DND-41 (cell line): ENCODE measurements around the gene RAPGEF1.

ENCODE experiments used
- ATAC-seq: fragments of 200-7000 bp; cut with Tn5 transposase; 3 replicates; pipeline ENCODE4 v1.9.1; 2021; ENCODE audit warnings: low read depth; ENCODE audit not compliant: insufficient read depth
- DNase-seq: peaks from one replicate; pipeline ENCODE4 v3.0.0-alpha.2; 2020
- H2AFZ ChIP-seq: 2 replicates; pipeline ENCODE4 v1.6.0; 2012; ENCODE audit warnings: low read depth, low read length
- H3K27ac ChIP-seq: 2 replicates; pipeline ENCODE4 v1.5.1; 2012; ENCODE audit warnings: low read length, inconsistent platforms
- H3K27me3 ChIP-seq: fragments of 200-600 bp; sonication (generic); 2 replicates; pipeline ENCODE4 v1.6.0; 2012; ENCODE audit warnings: low read length, mild to moderate bottlenecking, inconsistent platforms; ENCODE audit not compliant: insufficient read depth, poor library complexity
- H3K36me3 ChIP-seq: 2 replicates; pipeline ENCODE4 v1.5.1; 2012; ENCODE audit warnings: low read length, inconsistent platforms; ENCODE audit not compliant: insufficient read depth
- H3K4me1 ChIP-seq: 2 replicates; pipeline ENCODE4 v1.5.1; 2012; ENCODE audit warnings: mild to moderate bottlenecking, low read length; ENCODE audit not compliant: insufficient read depth
- H3K4me2 ChIP-seq: 2 replicates; pipeline ENCODE4 v1.6.0; 2012; ENCODE audit warnings: mild to moderate bottlenecking, moderate library complexity, low read length, inconsistent platforms; ENCODE audit not compliant: insufficient read depth
- H3K4me3 ChIP-seq, 2 experiments: fragments of 200-600 bp in 1 of 2; shearing (Covaris generic) in 1 of 2; 2 replicates each; pipeline ENCODE4 v1.5.1; 2012 to 2016; ENCODE audit warnings: inconsistent platforms in 2 of 2, low read length in 2 of 2, mild to moderate bottlenecking in 2 of 2, low read depth in 1 of 2, moderate library complexity in 1 of 2
- H3K79me2 ChIP-seq: 2 replicates; pipeline ENCODE4 v1.6.0; 2012; ENCODE audit warnings: low read length, inconsistent platforms; ENCODE audit not compliant: insufficient read depth
- H3K9ac ChIP-seq: 2 replicates; pipeline ENCODE4 v1.6.0; 2012; ENCODE audit warnings: low read depth, mild to moderate bottlenecking, inconsistent platforms, low read length, moderate library complexity
- H3K9me3 ChIP-seq: 2 replicates; pipeline ENCODE4 v1.5.1; 2012; ENCODE audit warnings: low read length, moderate library complexity, mild to moderate bottlenecking, inconsistent platforms; ENCODE audit not compliant: insufficient read depth, severe bottlenecking
- H4K20me1 ChIP-seq: 2 replicates; pipeline ENCODE4 v1.6.0; 2012; ENCODE audit warnings: low read length; ENCODE audit not compliant: insufficient read depth
- CTCF ChIP-seq: IDR thresholded peaks from 2 replicates; pipeline ENCODE4 v1.5.1; 2012; ENCODE audit warnings: borderline replicate concordance, low read length, moderate library complexity, mild to moderate bottlenecking; ENCODE audit not compliant: poor library complexity, severe bottlenecking; ENCODE audit errors: extremely low read depth
- EZH2 ChIP-seq: IDR thresholded peaks from 3 replicates; pipeline ENCODE4 v1.6.1; 2012; ENCODE audit warnings: borderline replicate concordance, low read depth, mild to moderate bottlenecking, moderate library complexity, low read length, inconsistent platforms; ENCODE audit not compliant: severe bottlenecking

The RAPGEF1 gene

GRCh38 chr9:131739959-131740648, at the start of gene RAPGEF1:
RAPGEF1 (minus strand) TSS chr9:131740076; CDS start chr9:131739830, 246 bp downstream.
- Histone ChIP-seq H3K4me2 (peak within 1 kb of the TSS; percentile 87), H2AFZ (peak within 1 kb of the TSS; percentile 62), H4K20me1 (peaks cover 33% of the 10 kb centered on the region), H3K79me2 (peaks cover 42% of the 10 kb centered on the region), H3K36me3 (peaks cover 4% of the 10 kb centered on the region; the same call in 1 of the 2 replicates), H3K27me3 (no peaks in the 10 kb centered on the region), H3K9ac (peak within 1 kb of the TSS; percentile 67), H3K4me1 (peaks cover 35% of the 10 kb centered on the region), H3K27ac (peak within 1 kb of the TSS; percentile 47; the same call in 1 of the 2 replicates), H3K4me3 (peak within 1 kb of the TSS; percentile 39 to 70), H3K9me3 (peaks cover 4% of the 10 kb centered on the region)
- TF ChIP-seq CTCF, result peak; percentile 82
- TF ChIP-seq EZH2, result no peak
- DNase-seq, result peak; percentile 72
- ATAC-seq, result peak; percentile 82

GRCh38 chr9:131788851-131789250, 49.0 kb upstream of the RAPGEF1 start:
- H3K4me3 ChIP-seq, result no peak overlapping the region
- no peaks in the 10 kb centered on the region for H3K9me3 ChIP-seq
- H2AFZ ChIP-seq, result no peak overlapping the region
- no peak overlapping the region for H3K4me2 ChIP-seq
- no peaks in the 10 kb centered on the region for H4K20me1 ChIP-seq
- H3K27me3 ChIP-seq, result no peaks in the 10 kb centered on the region
- no peak for ATAC-seq
- no peaks in the 10 kb centered on the region for H3K4me1 ChIP-seq
- no peaks in the 10 kb centered on the region for H3K36me3 ChIP-seq
- no peak for DNase-seq
- no peak overlapping the region for H3K27ac ChIP-seq
- no peaks in the 10 kb centered on the region for H3K79me2 ChIP-seq
- H3K9ac ChIP-seq, result no peak overlapping the region
- TF ChIP-seq EZH2 (no peak), CTCF (no peak)

GRCh38 chr9:131787838-131788237, 48.0 kb upstream of the RAPGEF1 start:
- no peaks in the 10 kb centered on the region for H3K27me3 ChIP-seq
- no peak overlapping the region for H3K9ac ChIP-seq
- no peaks in the 10 kb centered on the region for H4K20me1 ChIP-seq
- no peaks in the 10 kb centered on the region for H3K79me2 ChIP-seq
- no peaks in the 10 kb centered on the region for H3K4me1 ChIP-seq
- no peak for TF ChIP-seq EZH2
- TF ChIP-seq CTCF, result no peak
- no peaks in the 10 kb centered on the region for H3K9me3 ChIP-seq
- no peak overlapping the region for H3K4me2 ChIP-seq
- no peak overlapping the region for H2AFZ ChIP-seq
- no peak overlapping the region for H3K4me3 ChIP-seq
- H3K27ac ChIP-seq, result no peak overlapping the region
- H3K36me3 ChIP-seq, result no peaks in the 10 kb centered on the region
- ATAC-seq (no peak), DNase-seq (no peak)
